ENCODE data around the gene SMYD5.

DNA sequence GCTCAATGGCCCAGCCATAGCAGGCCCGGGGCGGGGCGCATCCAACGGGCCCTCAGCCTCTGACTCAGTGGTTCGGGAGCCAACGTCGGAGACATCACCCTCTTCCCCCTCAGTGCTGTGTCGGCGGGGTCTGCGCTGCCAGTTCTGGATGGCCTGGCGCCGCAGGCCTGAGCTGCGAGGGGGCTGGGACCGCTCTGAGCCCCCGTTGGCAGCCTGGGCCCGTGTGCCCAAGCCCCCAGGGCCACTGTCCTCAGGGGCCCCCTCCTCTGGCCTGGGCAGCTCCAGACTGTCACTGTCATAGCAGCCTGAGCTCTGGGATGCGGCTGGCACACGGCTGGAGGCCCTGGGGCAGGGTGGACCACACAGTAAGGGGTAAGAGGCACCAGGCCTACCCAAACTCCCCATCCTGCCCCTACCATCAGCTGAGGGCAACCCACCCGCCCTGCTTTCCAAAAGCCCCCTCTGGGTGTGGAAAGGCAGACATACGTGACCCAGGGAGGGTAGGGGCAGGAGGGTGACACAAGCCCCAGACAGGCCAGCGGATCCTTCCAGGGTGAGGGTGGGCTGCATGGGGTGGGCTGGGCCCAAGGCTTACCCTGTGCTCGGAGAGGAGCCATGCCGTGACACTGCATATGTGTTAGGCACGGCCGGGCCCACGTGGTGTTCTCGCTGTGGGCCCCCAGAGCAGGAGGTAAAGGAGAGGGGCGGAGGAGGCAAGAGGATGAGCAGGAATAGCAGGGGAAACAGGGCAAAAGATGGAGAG lies 51.4 kb downstream of the SMYD5 start:
- TF ChIP-seq RAD21 (IDR thresholded peaks at IDR 0.05; ENCODE audit: low read depth): no peak
- no peak for TF ChIP-seq YY1 (IDR thresholded peaks at IDR 0.05; ENCODE audit: extremely low read depth, insufficient replicate concordance, low read depth, low read length)
